Muscle layer of colon (tissue), 2 donors: ENCODE results near the gene DOHH.
"Not testable (repeated sequence)": the region's sequence is repeated elsewhere in the genome, so short reads cannot be mapped to it uniquely, and the experiment has no call there.

Source experiments
- H3K27ac ChIP-seq: one replicate; pipeline ENCODE4 v1.7.0; 2013; ENCODE audit warnings: low read depth, mild to moderate bottlenecking, low read length, moderate library complexity
- H3K27me3 ChIP-seq, 2 donors: one replicate each; pipeline ENCODE4 v1.7.0; 2013; ENCODE audit warnings: low read length in 2 of 2, mild to moderate bottlenecking in 2 of 2; ENCODE audit not compliant: insufficient read depth in 2 of 2, control insufficient read depth in 1 of 2
- H3K36me3 ChIP-seq: one replicate; pipeline ENCODE4 v1.7.0; 2013; ENCODE audit warnings: mild to moderate bottlenecking, low read length; ENCODE audit not compliant: insufficient read depth
- H3K4me1 ChIP-seq: one replicate; pipeline ENCODE4 v1.7.0; 2013; ENCODE audit warnings: mild to moderate bottlenecking, low read length; ENCODE audit not compliant: insufficient read depth
- H3K4me3 ChIP-seq, 2 donors: one replicate each; pipeline ENCODE4 v1.7.0; 2013; ENCODE audit warnings: low read length in 2 of 2, low read depth in 1 of 2, mild to moderate bottlenecking in 1 of 2, moderate library complexity in 1 of 2
- H3K9ac ChIP-seq: one replicate; pipeline ENCODE4 v1.7.0; 2013; ENCODE audit warnings: low read length
- H3K9me3 ChIP-seq: one replicate; pipeline ENCODE4 v1.7.0; 2013; ENCODE audit warnings: mild to moderate bottlenecking, low read length
- donor health status: abdominal sarcoma.
- donor health status: Adenocarcinoma of cecum.

Gene DOHH

DNA sequence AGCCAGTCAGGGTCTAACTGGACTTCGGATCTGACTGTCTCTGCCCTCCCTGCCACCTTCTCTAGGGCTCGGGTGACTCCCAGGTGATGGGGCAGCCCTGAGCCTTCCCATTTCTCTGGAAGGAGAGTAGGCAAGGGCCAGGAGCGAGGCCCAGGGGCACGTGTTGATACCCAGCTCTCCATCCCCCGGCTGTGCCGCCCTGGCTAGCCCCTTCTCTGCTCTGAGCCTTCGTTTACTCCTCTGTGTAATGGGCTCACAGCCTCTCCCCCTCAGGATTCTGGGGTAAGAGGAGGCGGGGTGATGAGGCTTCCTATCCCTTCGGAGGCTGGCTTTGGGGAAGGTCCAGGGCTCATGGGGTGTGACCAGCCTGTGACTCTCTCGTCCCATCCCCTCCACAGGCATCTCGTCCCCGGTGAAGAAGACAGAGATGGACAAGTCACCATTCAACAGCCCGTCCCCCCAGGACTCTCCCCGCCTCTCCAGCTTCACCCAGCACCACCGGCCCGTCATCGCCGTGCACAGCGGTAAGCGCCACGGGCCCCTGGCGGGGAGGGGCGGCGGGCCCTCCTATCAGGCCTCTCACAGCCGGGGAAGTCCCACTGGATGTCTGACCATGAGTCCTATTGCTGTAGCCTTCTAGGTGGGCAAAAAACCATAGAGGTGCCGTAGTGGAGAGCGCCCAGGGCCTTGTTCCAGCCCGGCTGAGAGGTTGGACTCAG lies 51.7 kb downstream of the DOHH start:
- H3K4me3 ChIP-seq, result no peak overlapping the region
- peaks cover 55% of the 10 kb centered on the region for H3K36me3 ChIP-seq
- peaks cover 15% of the 10 kb centered on the region for H3K4me1 ChIP-seq
- H3K9ac ChIP-seq, result no peak overlapping the region
- H3K27me3 ChIP-seq, result no peaks in the 10 kb centered on the region
- no peak overlapping the region for H3K27ac ChIP-seq
- H3K9me3 ChIP-seq, result no peaks in the 10 kb centered on the region

DNA sequence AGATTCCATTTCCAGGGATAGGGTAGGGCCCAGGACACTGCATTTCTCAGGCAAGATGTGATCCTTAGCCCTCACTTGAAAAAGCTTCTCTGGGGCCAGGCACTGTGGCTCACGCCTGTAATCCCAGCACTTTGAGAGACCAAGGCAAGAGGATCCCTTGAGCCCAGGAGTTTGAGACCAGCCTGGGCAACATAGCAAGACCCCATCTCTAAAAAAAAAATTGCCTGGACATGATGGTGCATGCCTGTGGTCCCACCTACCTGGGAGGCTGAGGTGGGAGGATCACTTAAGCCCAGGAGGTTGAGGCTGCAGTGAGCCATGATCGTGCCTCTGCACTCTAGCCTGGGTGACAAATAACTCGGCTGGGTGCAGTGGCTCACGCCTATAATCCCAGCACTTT lies 53.8 kb downstream of the DOHH start:
- not testable (repeated sequence) for H3K27ac ChIP-seq

GRCh38 chr19:3444695-3445234 lies 55.7 kb downstream of the DOHH start:
- peaks cover 41% of the 10 kb centered on the region for H3K36me3 ChIP-seq
- H3K9me3 ChIP-seq, result no peaks in the 10 kb centered on the region
- no peak overlapping the region for H3K4me3 ChIP-seq
- H3K4me1 ChIP-seq, result peaks cover 16% of the 10 kb centered on the region
- no peak overlapping the region for H3K9ac ChIP-seq
- no peak overlapping the region for H3K27ac ChIP-seq
- no peaks in the 10 kb centered on the region for H3K27me3 ChIP-seq

More for the DNA sequence above, 53.8 kb downstream of the DOHH start:
- Histone ChIP-seq H3K4me1 (peaks cover 19% of the 10 kb centered on the region), H3K36me3 (peaks cover 42% of the 10 kb centered on the region)
- not testable (repeated sequence) for H3K4me3 ChIP-seq, H3K27me3 ChIP-seq, H3K9me3 ChIP-seq, H3K9ac ChIP-seq

GRCh38 chr19:3443840-3444694 lies 56.4 kb downstream of the DOHH start:
- H3K4me1 ChIP-seq, result peaks cover 16% of the 10 kb centered on the region
- H3K27ac ChIP-seq, result peak overlapping the region; percentile 32
- no peaks in the 10 kb centered on the region for H3K9me3 ChIP-seq
- no peak overlapping the region for H3K4me3 ChIP-seq
- H3K36me3 ChIP-seq, result peaks cover 37% of the 10 kb centered on the region
- H3K9ac ChIP-seq, result no peak overlapping the region
- no peaks in the 10 kb centered on the region for H3K27me3 ChIP-seq

DNA sequence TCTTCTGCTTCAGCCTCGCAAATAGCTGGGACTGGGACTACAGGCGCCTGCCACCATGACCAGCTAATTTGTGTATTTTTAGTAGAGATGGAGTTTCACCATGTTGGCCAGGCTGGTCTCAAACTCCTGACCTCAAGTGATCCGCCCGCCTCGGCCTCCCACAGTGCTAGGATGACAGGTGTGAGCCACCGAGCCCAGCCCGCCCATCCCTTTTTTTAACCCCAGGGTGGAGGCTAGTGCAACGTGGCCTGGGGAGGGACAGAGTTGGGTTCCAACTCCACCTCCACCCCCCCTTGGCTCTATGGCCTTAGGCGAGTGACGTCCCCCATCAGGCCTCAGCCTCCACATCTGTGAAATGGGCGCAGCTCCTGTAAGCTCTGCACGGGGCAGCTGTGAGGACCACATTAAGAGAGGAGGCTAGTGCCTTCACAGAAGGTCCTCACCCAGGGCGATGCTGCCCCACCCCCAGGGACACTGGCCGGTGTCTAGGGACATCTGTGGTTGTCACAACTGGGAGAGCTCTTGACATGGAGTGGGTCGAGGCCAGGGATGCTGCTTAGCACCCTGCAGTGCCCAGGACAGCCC lies 57.9 kb downstream of the DOHH start:
- no peaks in the 10 kb centered on the region for H3K9me3 ChIP-seq
- peaks cover 16% of the 10 kb centered on the region for H3K4me1 ChIP-seq
- no peak overlapping the region for H3K9ac ChIP-seq
- no peak overlapping the region for H3K4me3 ChIP-seq
- H3K27me3 ChIP-seq, result no peaks in the 10 kb centered on the region
- H3K36me3 ChIP-seq, result peaks cover 43% of the 10 kb centered on the region
- H3K27ac ChIP-seq, result no peak overlapping the region

DNA sequence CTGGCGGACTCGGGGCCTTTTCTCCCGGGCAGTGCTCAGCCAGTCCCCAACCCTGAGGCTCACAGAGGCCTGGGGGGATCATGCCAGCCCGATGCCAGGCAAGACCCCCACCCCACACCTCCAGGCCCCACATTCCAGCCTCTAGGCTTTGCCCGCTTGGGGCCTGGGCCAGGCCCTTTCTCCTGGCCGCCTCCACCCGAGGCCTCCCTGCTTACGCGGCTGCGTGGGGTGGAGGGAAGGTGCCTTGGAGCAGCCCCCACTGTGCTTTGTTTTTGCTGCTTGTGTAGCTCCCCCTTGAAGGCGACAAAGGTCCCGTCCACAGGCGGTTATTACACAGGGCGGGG lies 58.5 kb downstream of the DOHH start:
- H3K9me3 ChIP-seq, result no peaks in the 10 kb centered on the region
- H3K27me3 ChIP-seq, result no peaks in the 10 kb centered on the region
- no peak overlapping the region for H3K27ac ChIP-seq
- H3K4me3 ChIP-seq, result no peak overlapping the region
- no peak overlapping the region for H3K9ac ChIP-seq
- peaks cover 43% of the 10 kb centered on the region for H3K36me3 ChIP-seq
- peaks cover 16% of the 10 kb centered on the region for H3K4me1 ChIP-seq

DNA sequence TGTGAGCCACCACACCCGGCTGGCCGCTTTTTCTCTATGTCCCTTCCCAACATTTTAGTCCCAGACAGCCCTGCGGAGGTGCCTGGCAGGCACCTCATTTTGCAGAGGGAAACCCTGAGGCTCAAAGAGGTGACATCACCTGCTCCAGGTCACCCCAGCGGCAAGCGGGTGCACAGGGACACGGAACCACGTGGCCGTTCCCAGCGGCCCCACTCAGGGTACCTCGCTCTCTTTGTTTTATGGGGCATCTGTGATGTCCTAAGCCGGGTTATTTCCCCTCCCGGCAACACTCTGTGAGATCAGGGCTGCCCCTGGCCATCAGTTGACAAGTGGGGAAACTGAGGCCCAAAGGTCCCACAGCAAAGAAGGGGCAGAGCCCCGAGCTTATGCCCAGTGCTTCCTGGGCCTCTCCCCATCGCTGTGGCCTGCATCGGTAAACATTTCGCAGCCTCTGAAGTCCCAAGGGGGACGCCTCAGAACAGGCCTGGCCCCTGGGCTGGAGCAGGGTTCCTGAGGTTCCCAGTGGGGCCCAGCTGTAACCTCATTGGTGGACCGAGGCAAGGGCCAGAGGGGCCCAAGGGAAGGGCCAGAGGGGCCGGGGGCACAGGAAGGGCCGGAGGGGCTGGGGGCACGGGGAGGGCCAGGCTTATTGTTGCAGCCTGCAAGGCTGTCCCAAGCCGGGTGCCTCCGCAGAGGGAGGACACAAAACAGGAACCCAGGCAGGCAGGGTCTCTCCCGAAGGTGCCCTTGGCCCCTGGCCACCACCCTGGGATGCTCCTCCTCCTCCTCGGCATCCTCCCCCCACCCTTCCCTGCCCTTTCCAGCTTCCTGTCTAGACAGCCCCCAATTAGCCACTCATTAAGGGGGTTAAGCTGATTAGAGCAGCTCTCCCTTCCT lies 59.1 kb downstream of the DOHH start:
- Histone ChIP-seq H3K4me1 (peaks cover 16% of the 10 kb centered on the region), H3K9ac (no peak overlapping the region), H3K27me3 (no peaks in the 10 kb centered on the region), H3K36me3 (peaks cover 44% of the 10 kb centered on the region), H3K9me3 (no peaks in the 10 kb centered on the region), H3K27ac (no peak overlapping the region), H3K4me3 (no peak overlapping the region)
